NB4 (cell line): ENCODE data around the gene HMG20B.
A peak's percentile ranks its signal among the peaks of the same experiment; 100 is the strongest.

ENCODE experiments used
- TF ChIP-seq, protein P1 (sequence below): IDR thresholded peaks from 2 replicates; pipeline ENCODE4 v1.6.1; 2011; ENCODE audit warnings: low read depth, low read length
- TF ChIP-seq, protein P2 (sequence below): IDR thresholded peaks from one replicate; pipeline ENCODE4 v1.5.1; 2012; ENCODE audit warnings: low read depth, low read length

DNA sequence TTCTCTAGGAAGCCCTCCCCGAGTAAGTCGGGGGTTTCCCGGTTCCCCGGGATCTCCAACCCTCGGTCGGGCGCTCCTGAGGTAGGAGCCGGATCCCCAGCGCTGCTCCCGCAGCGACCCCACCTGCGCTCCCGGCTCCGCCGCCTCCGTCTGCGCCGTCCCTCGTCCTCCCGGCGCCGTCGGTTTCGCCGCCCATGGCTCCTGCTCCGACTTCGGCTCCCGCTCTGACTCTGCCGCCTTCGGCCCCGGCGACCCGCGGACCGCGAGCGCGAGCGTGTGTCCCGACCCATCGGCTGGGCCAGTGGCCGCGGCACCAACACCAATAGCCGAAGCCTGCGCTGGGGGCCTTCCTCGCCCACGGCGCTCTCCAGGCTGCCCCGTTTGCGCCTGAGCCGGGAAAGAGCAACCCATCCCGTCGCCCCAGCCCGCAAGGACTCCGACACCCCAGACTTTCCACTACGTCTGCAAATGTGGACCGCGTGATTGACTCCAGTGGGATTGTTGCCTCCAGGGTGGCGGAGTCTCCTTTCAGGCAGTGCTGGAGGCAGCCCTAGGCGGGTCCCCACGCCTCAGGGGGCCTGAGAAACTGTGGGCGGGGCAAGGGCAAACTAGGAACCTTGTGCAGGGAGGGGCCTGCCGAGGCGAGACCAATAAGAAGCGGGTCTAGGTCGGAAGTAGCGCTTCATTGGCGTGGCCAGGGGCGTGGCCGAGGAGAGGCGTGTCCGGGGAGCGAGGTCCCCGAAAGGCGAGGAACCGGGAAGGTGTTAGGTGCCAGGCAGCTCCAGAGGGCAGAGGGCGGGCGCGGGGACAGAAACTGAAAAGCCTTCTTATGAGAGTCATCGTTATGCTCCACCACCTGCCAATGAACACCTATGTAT, 54.0 kb downstream of the HMG20B start, which contains the start of gene CACTIN:
- TF ChIP-seq, protein P1, sequence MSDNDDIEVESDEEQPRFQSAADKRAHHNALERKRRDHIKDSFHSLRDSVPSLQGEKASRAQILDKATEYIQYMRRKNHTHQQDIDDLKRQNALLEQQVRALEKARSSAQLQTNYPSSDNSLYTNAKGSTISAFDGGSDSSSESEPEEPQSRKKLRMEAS: peak; percentile 40; the same call in 1 of the 2 replicates
- TF ChIP-seq, protein P2, sequence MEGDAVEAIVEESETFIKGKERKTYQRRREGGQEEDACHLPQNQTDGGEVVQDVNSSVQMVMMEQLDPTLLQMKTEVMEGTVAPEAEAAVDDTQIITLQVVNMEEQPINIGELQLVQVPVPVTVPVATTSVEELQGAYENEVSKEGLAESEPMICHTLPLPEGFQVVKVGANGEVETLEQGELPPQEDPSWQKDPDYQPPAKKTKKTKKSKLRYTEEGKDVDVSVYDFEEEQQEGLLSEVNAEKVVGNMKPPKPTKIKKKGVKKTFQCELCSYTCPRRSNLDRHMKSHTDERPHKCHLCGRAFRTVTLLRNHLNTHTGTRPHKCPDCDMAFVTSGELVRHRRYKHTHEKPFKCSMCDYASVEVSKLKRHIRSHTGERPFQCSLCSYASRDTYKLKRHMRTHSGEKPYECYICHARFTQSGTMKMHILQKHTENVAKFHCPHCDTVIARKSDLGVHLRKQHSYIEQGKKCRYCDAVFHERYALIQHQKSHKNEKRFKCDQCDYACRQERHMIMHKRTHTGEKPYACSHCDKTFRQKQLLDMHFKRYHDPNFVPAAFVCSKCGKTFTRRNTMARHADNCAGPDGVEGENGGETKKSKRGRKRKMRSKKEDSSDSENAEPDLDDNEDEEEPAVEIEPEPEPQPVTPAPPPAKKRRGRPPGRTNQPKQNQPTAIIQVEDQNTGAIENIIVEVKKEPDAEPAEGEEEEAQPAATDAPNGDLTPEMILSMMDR: no peak
